GM19035 (cell line): ENCODE measurements around the gene INPP1.
"Not testable (repeated sequence)": the region's sequence is repeated elsewhere in the genome, so short reads cannot be mapped to it uniquely, and the experiment has no call there.

Source experiments
- ATAC-seq: cut with Tn5 transposase; IDR thresholded peaks from one replicate; pipeline ENCODE4 v1.9.1; 2021; ENCODE audit not compliant: unreplicated experiment

Gene INPP1, protein sequence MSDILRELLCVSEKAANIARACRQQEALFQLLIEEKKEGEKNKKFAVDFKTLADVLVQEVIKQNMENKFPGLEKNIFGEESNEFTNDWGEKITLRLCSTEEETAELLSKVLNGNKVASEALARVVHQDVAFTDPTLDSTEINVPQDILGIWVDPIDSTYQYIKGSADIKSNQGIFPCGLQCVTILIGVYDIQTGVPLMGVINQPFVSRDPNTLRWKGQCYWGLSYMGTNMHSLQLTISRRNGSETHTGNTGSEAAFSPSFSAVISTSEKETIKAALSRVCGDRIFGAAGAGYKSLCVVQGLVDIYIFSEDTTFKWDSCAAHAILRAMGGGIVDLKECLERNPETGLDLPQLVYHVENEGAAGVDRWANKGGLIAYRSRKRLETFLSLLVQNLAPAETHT

DNA sequence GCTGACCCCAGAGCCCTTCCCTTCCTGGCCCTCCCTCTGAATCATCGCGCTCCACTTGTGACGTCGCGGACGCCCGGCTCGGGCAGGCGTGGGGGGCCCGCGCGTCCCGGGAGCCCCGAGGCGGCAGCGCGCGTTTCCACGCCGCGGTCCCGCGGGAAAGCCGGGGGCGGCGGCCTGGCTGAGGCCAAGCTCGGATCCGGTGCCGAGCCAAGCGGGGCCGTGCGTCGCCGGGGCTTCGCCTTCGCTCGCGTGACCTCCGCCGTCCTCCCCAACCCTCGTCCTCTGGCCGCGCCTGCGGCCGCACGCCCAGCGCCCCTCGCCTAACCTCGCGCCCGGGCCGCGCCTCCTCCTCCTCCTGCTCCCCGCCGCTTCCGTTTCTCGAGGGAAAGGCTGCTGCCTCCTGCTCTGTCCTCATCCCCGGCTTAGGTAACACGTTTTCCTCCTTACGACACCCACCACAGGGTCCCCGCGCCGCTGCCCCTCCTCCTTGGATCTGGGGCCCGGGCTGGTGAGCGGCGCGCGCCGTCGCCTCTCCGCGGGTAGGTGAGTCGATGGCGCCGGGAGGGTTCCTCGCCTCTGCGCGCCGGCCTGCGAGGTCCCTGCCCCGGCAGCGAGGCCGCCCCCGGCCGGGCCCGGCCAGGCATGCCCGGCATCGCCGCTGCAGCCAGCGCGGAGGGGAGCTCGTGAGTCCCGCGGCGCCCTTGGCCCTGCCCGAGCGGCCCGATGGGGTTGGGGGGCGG, at the start of gene INPP1:
TSS of gene INPP1 (plus strand) at position 54 of the 740 bp plus-strand sequence. CDS start 16,514 bp downstream, outside the sequence.
- peak; percentile 62 for ATAC-seq

DNA sequence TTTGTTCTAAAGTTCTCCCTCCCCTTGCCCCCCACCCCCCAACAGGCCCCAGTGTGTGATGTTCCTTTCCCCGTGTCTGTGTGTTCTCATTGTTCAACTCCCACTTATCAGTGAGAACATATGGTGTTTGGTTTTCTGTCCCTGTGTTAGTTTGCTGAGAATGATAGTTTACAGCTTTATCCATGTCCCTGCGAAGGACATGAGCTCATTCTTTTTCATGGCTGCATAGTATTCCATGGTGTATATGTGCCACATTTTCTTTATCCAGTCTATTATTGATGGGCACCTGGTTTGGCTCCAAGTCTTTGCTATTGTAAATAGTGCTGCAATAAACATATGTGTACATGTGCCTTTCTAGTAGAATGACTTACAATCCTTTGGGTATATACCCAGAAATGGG, 45.5 kb upstream of the INPP1 start:
- not testable (repeated sequence) for ATAC-seq

DNA sequence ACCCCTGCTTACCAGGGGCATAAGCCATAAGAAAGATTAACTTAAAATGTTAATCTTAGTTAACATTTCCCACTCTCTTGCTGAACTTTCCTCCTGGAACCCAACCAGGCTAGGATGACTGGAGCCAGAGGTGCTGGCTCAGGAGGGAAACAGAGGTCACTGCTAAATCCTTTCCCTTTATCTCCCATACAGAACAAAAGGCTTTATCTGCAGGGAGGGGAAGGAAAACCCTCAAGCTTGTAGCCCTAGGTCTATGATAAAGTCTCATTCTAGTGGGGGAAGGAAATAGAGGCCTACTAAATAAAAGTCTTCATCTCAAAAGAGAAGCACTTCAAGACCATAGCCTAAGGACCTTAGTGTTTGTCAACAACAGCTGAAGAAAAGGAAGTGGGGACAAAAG, 42.4 kb upstream of the INPP1 start:
- ATAC-seq: no peak

DNA sequence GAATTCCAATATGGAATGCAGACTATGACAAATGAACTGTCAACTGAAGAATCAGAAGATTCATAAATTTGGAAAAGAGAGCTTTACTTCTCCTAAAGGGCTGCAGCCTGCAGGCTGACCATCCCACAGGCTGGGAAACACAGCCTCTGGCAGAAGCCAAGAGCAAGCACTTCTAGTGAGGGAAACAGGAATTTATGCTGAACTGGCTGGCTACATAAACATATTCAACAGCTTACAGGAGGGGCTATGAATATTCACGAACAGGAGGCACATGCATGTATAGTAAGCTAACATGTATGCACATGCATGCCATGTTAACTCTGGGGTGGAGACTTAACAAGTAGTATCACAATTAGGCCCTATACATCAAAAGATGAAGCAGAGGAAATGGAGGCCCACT, 41.3 kb upstream of the INPP1 start:
- no peak for ATAC-seq

DNA sequence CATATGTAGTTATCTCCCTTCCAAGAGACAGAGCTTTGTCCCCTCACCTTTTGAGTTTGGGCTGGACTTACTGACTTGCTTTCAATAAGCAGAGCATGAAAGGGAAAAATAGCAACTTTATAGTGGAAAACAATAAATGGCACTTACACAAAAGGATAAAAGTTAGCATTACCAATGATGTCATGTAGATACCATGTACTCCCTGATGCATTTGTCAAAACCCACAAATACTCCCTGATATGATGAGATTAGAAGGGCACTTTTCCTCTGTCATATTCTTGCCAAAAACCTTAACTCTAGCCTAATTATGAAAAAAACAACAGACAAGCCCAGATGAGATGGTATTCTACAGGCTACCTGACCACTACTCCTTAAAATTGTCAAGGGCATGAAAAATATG, 39.7 kb upstream of the INPP1 start:
- ATAC-seq: no peak

DNA sequence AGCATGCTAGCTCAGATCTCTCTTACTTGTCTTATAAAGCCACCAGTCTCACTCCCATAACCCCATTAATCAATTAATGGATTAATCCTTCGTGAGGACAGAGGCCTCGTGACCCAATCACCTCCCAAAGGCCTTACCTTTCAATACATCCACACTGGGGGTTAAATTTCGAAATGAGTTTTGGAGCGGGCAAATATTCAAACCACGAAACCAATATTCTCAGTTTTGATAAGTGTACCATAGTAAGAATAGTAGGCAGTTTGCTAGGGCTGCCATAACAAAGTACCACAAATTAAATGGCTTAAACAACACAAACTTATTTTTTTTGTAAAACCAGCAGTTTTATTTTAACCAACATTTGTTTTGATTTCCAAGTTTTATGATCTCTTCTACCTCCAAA, 39.0 kb upstream of the INPP1 start:
- ATAC-seq: no peak

DNA sequence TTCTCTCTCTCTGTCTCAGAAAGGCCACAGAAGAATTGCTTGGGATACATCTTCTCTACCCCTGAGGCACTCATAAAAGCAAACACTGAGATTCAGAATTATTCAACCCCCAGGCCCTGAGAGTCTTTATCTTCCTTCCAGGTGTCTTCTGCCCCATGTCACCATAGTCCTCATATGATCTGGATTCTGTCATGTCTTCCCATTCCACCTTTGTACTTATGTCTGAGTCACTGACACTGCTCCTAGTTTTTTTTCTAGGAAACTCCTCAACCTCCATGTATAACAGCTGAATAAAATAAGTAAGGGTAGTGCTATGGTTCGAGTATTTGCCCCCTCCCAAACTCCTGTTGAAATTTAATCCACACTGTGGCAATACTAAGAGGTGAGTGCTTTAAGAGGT, 35.4 kb upstream of the INPP1 start:
- no peak for ATAC-seq

DNA sequence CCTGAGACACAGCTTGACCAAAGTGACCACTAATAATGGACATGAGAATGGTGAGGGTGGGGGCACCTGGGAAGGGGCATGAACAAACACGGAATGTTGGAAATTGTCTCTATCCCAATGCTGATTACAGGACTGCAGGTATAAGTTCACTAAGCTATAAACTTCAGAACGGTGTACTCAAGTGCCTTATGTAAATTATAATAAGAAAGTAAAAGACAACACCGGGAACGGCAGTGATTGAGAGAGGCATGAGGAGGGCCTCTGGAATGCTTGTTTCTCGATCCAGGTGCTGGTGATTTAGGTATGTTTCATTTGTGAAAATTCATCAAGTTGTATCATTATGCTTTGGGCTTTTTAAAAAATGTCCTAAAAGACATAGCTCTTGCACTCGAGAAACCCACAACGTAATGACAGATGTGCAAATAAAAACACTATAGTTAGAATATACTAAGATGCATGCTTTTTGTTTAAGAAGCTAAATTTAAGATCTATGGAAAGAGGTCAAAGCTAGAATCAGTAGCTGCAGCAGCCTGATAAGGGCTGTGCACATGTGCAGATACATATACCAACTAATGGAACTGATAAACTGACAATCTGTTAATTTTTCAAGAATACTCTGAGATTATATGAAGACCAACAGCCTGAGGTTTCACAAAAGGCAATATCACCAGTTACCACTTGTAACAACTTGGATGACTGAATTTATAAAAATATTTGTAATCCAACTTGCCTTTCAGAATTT, 31.3 kb upstream of the INPP1 start:
- no peak for ATAC-seq

DNA sequence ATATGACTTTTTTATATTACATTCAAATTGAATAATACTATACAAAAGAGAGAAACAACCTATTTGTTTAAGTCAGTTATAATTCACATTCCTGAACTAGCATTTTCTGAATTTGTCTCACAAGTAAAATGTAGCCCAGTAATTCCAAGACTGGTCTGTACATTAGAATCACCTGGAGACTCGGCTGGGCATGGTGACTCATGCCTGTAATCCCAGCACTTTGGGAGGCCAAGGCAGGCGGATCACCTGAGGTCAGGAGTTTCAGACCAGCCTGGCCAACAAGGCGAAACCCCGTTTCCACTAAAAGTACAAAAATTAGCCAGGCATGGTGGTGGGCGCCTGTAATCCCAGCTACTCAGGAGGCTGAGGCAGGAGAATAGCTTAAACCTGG, 30.8 kb upstream of the INPP1 start:
- not testable (repeated sequence) for ATAC-seq

DNA sequence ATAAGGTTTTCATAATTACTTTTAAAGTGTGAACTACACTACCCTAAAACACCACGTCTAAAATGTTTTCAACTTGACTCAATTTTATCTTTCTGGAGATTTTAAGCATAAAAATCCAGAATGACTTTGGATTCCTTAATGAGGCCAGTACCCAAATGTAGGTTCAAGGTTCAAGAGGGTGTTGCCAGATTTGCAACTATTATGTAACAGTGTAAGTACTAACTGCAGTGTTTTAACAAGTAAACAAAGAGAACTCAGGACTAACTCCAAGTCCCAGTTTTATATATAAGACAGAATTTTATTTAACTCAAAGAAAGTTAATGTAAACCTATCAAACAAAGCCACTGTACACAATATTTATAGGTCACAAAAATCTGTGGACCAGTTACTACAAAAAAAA, 29.5 kb upstream of the INPP1 start:
- no peak for ATAC-seq

DNA sequence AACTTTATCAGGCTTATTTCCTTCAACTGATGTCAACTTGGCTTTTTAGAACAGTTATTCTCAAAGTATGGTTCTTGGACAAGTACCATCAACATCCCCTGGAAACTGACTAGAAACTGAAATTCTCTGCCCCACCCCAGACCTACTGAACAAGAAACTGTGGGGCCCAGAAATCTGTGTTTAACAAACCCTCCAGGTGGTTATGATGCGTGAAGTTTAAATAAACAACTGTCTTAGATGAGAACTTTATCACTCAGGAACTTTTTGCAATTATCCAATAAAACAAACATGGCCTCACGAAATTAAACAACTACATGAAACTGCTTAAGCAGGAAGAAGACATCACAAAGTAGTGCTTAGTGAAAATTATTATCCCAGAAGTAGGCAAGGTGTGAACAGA, 28.1 kb upstream of the INPP1 start:
- ATAC-seq: no peak

DNA sequence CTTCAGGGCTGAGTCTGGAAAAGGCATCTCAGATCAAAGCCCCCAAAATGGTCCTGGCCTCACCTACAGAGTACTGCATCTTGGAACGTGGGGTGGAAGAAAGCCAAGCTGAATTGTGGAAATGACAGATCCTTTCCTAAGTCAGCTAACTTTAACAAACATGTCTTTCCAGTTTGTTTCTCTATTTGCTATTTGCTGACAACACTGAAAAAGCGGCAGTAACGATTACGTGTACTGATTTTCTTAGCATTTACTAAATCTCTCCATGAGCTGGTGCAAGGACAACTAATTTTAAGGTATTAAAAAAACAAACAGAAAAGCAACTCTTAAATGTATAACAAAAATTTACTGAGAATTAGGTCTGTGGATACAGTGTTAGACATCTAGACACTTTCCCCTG, 24.9 kb upstream of the INPP1 start:
- no peak for ATAC-seq

DNA sequence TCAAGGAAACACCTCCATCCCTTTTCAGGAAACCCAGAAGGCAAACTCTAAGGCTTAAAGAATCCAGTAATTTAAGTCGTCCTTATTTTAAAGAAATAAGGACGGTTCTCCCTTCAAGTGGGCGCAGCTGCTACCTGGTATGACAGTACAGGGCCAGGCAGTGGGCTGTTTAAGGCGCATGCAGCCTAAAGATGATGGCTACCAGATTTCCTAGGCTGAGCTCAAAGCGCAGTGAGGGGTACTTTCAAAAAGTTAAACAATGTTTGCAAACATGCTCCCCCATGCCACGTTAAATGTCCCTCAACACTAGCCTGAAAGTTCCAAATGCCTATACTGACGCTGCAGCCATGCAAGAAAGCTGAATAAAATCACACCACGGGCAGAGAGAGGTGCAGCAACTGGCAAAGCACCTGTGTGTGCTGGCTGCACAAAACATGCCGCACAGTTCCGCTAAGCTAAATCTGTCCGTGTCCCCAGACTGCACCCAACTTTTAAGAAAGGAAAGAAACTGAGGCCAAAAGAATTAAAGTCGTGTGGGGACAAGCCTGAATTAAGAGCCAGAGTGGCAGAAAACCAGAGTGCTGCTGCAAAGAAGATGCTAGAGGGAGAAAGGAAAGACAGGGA, 24.3 kb upstream of the INPP1 start:
- ATAC-seq: peak; percentile 37

DNA sequence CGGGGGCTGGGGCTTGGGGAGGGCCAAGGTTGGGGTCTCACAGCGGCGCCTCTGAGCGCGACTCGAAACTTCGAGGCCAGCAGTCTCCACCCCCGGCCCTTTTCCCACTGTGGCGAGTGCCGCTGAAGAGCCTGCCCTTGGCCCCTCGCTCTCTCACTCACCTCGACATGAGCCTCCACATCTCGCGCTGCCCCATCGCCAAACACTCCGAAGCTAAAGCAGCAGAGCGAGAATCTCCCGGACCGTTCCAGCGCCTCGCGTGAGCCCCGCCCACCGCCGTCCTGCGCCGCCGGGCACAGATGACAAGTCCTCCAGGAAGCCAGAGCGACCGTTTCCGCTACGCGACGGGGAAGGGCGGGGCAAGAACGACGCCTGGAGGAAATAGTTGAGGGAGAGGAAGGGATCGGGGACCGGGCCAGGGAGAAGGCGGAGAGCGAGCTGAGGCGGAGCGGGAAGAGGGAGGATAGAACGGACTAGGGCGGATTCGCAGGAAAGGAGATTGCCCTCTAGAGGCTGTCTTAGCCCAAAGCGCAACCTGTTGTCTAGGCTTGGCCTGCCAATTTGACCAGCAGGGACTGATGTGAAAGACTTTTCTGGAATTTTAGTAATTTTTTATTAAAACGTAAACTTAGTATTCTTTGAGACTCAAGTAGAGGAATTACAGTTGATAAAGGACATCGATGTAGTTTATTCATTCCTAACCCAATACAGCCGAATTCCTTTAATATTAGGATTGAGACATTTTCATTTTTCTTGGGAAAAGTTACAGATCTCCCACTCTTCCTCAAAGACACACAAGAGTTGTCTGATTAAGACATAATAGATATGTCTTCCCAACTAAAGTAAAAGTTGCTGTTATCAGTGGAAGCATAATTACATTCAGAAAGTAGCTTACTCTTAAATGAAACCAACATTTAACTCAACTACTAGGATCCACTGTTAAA, 23.6 kb upstream of the INPP1 start, which contains the start of gene HIBCH:
TSS of gene HIBCH (minus strand) at position 272 of the 944 bp plus-strand sequence. CDS start at position 196, 76 bp downstream.
- ATAC-seq: peak; percentile 94

DNA sequence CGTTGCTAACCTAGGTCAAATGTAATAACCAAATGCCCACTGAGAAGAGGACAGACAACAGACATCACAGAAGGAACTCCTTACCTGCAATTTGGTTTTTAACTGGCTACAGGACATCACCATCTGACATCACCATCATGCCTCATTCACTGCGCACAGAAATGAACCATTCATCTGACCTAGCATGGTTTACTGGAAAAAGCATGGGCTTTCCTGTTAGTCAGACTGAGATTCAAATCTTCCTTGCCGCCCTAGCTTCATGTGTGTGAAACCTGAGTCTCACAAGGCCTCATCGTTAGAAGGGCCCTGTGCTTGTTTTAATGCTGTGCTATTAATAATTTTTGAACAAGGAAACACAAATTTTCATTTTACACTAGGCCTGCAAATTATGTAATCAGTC, 22.7 kb upstream of the INPP1 start:
- ATAC-seq: no peak

DNA sequence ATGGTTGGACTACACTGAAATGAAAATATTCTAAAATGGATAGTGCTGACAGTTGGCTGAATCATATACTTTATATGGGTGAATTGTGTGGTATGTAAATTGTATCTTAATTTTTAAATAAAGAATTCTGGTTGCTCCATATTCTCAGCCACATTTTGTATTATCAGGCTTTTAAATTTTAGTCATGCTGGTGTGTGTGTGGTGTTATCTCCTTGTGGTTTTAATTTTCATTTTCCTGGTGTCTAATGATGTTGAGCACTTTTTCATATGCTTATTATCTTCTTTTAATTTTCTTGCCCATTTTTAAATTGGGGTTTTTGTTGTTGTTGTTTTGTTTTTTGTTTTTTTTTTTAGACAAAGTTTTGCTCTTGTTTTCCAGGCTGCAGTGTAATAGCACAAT, 20.0 kb upstream of the INPP1 start:
- no peak for ATAC-seq

DNA sequence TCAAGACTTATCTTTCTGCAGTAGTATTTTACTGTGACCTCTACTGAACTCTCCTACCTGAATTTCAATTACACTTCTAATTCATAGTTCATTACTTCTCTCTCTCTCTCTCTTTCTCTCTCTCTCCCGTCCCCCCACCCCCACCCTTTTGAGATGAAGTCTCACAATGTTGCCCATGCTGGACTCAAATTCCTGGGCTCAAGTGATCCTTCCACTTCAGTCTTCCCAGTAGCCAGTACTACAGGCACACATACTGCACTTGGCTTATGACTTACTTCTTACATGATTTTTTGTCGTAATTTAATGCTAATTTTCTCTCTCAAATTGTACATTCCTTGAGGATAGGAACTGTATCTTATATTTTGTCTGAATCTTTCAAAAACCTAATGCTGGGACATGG, 17.8 kb upstream of the INPP1 start:
- ATAC-seq: no peak

DNA sequence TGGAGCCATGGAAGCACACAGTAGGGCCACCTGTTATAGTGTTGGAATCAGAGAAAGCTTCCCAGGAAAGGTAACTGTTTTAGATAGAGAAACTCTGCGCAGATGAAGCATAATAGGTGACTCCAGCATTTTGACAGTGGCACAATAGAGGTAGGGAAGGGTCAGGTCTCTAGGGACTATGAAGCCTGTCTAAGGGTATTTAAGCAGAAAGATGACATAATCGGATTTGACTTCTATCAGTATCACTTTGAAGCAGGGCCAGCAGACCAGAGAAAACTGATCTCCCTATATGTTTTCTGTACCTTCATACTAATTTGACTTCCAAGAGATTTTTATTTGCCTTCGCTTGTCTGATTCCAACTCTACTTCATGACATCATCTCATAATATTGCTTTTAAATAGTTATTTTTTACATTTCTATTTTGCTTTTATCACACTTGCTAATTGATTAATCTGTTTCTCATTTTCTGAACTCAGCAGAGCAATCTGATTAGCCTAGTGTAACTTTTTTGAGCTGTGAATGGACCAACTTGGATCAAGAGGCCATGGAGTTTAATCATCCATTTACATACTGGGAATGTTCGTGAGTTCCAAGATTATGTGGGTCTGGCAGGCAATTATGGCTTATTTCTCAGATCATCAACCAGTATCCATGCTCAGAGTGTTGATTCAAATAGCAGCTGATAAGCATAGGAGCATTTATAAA, 15.4 kb upstream of the INPP1 start:
- ATAC-seq: no peak

DNA sequence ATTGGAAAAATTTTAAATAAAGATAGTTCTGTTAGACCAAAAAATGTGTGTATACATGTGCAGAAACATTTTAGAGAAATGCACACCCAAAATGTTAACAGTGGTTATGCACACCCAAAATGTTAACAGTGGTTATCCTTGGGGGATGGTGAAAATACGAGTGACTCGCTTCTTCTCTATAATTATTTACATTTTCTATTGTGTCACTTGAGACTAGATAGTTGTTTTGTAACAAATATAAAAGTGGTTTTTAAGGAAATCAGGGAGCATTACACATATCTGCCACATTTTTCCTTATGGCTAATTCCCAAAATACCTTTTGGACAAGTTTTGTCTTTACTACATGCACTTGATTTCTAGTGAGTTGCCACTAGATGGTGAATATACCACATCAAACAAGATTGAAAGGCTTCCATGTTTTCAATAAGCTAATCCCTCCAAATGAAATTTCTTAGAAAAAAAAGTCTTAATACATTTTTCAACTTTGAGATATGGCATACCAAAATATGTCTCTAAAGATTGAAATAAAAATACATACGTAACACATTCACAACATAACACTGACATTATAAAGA, 14.7 kb upstream of the INPP1 start:
- no peak for ATAC-seq
